Hair follicle dermal papilla cell (primary cell): ENCODE data around the gene ZBTB25. TPM values are rescaled to one million over a fixed set of nuclear protein-coding genes. Genes with fewer than 3 reads are reported as not detected.

Source experiments
- small RNA-seq: library from RNA; depleted of rRNA; stranded (forward); fragments of <200 nt; gene quantifications from one replicate; pipeline ENCODE3, GENCODE V24; 2012
- total RNA-seq: library from RNA; depleted of rRNA; stranded (reverse); fragments of >200 nt; gene quantifications from 2 replicates; pipeline ENCODE4 v1.2.3, GENCODE V29; 2012

ZBTB25 gene, protein sequence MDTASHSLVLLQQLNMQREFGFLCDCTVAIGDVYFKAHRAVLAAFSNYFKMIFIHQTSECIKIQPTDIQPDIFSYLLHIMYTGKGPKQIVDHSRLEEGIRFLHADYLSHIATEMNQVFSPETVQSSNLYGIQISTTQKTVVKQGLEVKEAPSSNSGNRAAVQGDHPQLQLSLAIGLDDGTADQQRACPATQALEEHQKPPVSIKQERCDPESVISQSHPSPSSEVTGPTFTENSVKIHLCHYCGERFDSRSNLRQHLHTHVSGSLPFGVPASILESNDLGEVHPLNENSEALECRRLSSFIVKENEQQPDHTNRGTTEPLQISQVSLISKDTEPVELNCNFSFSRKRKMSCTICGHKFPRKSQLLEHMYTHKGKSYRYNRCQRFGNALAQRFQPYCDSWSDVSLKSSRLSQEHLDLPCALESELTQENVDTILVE
- 6.2 and 8.3 TPM in 2 replicates for total RNA-seq

GRCh38 chr14:64503434-64504309, at the start of gene ZBTB25:
ZBTB25 (minus strand) TSS chr14:64503838; CDS start chr14:64490533, 13,305 bp downstream.

GRCh38 chr14:64549791-64550620, 46.4 kb upstream of the ZBTB25 start, which contains the start of gene PPP1R36:
PPP1R36 (plus strand) TSS chr14:64549961; CDS start chr14:64549998, 37 bp downstream.

DNA sequence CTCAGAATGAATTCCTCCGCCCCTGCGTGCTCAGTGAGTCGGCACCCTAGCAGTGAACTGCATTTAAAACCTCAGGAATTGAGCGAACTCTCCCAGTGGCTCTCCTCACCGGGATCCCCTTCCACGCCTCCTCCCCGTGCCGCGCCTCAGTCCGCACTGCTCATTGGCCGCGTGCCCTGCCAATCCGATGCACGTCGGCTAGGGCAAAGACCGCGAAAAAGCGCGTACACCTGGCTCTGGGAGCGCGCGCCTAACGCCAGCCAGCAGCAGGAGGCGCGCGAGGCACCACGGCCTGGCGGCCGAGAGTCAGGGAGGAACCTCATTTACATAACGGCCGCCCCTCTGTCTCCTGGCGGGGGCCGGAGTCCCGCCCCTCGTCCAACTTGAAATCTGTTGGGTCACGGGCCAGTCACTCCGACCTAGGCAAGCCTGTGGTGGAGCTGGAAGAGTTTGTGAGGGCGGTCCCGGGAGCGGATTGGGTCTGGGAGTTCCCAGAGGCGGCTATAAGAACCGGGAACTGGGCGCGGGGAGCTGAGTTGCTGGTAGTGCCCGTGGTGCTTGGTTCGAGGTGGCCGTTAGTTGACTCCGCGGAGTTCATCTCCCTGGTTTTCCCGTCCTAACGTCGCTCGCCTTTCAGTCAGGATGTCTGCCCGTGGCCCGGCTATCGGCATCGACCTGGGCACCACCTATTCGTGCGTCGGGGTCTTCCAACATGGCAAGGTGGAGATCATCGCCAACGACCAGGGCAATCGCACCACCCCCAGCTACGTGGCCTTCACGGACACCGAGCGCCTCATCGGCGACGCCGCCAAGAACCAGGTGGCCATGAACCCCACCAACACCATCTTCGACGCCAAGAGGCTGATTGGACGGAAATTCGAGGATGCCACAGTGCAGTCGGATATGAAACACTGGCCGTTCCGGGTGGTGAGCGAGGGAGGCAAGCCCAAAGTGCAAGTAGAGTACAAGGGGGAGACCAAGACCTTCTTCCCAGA, 36.9 kb upstream of the ZBTB25 start, which contains the start of gene HSPA2:
TSS of gene HSPA2 (plus strand) at position 534 of the 995 bp plus-strand sequence. CDS start at position 643, 109 bp downstream.

GRCh38 chr14:64504310-64504896, 765 bp upstream of the ZBTB25 start, which contains the start of gene ZBTB1:
ZBTB1 (plus strand) TSS chr14:64504770; CDS start chr14:64521505, 16,735 bp downstream.

DNA sequence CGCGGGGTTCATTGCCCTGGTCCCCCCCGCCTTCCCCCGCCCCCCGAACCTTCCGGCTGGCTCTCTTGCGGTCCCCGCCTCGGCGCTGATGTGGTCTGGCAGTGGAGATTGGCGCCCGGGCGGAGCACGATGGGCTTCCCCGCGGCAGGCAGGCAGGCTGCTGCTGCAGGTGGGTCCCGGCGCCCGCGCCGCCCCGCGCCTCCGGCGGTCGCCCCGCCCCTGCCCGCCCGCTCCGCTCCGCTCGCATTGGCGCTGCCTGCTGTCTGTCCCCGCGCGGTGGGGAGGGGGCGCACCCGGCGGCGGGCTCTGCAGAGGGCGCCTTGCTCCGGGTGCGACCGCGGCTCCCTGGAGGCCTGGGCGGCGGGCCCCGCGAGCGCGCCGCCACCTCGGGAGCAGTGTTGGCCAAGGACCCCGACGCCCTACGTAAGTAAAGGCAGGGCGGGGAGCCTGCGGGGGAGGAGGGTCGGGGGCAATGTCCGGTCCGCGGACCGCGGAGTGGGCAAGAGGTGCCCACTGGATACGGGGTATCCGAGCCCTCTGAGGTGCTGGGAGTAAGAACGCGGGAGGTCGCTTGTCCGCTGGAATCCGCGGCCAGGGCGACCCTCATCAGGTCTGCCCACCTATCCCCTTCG, 38.3 kb downstream of the ZBTB25 start, which contains the start of gene AKAP5:
TSS of gene AKAP5 (plus strand) at position 309 of the 632 bp plus-strand sequence. CDS start 2,896 bp downstream, outside the sequence.

Small RNAs within 50 kb of the gene (small RNA-seq; reads per million reads assigned to genes)
- gene AL049869.4, result not detected

Other genes with a start within 250 kb of the ZBTB25 start
- gene ESR2, start 209.5 kb downstream of the ZBTB25 start, total RNA-seq, result under 0.01 and 0.12 TPM in 2 replicates
- 34.6 and 45.6 TPM in 2 replicates for gene MTHFD1, start 115.5 kb downstream of the ZBTB25 start, total RNA-seq
- 0.36 and 0.65 TPM in 2 replicates for gene AKAP5, start 38.3 kb downstream of the ZBTB25 start, total RNA-seq
- 55.6 and 70.3 TPM in 2 replicates for gene ZBTB1, start 932 bp upstream of the ZBTB25 start, total RNA-seq
- gene HSPA2, start 36.9 kb upstream of the ZBTB25 start, total RNA-seq, result 29.2 and 30.2 TPM in 2 replicates
- 1.8 and 2.9 TPM in 2 replicates for gene PPP1R36, start 46.1 kb upstream of the ZBTB25 start, total RNA-seq
- gene PLEKHG3, start 200.6 kb upstream of the ZBTB25 start, total RNA-seq, result 5.8 and 6.5 TPM in 2 replicates